ENCODE data around the gene SLC26A1.

GRCh38 chr4:1002131-1002630 is 9.0 kb upstream of the SLC26A1 start:
- TF ChIP-seq POLR2A (IDR thresholded peaks at IDR 0.05; ENCODE audit: low read depth, low read length) (no peak), POLR2AphosphoS5 (IDR thresholded peaks at IDR 0.05; ENCODE audit: low read depth, low read length) (no peak), TAF1 (IDR thresholded peaks at IDR 0.05; ENCODE audit: borderline replicate concordance, low read depth, low read length) (no peak)
